ELR (cell line): ENCODE measurements around the gene FAM120C.
A peak's percentile ranks its signal among the peaks of the same experiment; 100 is the strongest.

Experiments used
- DNase-seq: peaks from one replicate; pipeline ENCODE4 v3.0.0-alpha.2; 2015; ENCODE audit warnings: low read depth

The FAM120C gene

DNA sequence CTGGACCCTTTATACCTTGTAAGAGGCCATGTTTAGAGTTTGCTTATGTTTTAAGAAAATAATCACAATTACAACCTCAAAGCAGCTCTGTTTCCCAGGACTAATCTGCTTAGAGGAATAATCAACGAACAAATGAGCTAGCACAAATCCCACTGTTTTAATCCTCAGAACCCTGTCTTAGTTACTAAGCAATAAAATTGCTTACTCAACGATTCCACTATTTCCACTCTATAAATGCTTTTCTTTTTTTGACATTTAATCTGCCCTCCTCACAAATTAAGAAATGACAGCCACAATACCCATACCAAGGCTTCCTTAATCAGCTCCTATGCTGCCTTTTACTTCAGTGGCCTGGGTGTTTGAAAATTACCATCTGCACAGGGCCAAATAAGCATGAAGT is 48.8 kb downstream of the FAM120C start:
- DNase-seq, result no peak

DNA sequence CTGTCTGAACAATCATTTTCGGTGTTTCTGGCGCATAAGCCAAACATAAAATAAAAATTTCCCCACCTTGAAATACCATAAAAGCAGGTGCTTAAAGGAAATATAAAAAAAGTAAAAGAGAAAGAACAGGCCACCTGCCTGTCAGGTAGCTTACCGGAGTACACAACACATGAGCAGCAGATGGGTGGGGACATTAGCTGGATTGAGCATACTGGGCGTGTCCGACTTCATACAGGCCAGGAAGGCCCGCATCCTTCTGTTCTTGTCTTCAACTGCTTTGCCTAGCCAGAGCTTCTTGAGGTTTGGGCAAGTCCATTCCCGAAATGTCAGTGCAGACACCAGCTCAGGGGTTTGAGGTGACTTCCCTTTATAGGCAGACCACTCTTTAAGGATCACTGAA is 66.7 kb downstream of the FAM120C start:
- no peak for DNase-seq

GRCh38 chrX:54093571-54093970 is 89.5 kb downstream of the FAM120C start:
- DNase-seq, result peak; percentile 5

DNA sequence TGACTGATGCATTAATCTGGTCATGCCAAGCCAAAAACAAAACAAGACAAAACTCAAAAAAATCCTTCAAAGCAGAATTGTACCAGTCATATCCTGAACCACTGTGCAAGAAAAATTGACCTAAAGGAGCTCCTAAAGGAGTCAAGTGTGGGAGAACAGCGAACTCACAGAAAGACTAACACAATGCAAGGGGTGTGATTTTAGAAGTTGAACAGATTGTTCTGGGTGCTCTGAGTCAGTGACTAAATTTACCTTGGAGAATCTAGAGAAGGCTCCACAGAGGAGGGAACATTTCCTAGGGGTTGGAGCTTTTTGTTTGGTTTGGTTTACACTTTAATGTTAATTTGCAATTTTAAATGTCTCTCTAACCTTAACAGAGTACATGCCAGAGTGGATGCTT is 89.9 kb downstream of the FAM120C start:
- no peak for DNase-seq

DNA sequence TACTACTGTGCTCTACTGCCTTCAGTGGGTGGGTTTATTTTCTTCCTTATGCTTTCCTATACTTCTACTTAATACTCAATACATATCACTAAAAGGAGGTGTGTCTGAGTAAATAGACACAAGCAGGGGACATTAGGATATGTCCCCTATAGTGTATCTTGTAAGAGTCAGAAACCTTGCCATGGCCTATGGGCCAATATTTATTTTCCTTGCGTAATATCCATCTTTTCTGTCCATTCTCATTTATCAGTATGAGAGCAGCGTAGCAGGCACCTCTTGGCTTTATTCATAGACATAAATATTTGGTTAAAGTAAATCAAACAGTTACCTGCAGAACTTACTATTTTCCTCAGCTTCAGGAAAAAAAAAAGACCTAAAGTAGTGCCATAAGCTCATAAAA is 92.2 kb downstream of the FAM120C start:
- no peak for DNase-seq

DNA sequence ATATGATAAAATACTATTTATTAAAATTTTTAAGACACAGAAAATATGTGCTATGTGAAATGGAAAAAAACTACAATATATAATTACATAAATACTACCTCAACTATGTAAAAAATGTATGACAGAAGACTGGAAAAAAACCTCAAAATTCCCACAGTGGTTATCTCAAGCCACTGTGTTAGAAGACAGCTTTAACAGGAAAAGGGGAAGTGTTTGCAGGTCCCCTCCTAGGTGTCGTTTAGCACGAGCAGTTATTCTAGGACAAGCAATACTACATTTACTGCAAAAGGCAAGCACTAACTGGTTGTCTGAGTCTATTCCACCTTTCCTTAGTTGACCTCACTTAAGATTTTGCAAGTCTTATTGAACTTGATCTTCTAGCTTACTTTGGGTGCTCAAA is 93.9 kb downstream of the FAM120C start:
- no peak for DNase-seq

DNA sequence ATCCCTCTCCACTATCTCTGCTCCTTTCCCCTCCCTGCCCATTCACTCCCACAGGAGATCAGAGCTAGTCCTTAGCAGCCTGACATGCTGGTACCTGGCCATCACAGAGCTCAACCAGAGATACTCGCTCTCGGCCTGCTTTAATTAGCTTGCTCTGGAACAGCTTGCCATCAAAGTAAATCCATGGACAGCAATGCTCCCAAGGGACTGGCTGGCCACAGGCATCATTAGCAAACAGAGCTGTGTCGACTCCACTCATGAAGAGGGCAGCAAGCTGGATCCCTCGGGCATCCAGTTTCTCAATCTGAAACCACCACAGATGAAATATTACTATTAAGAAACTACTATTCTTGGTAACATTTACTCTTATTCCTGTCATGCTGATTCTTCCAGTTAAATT is 95.4 kb downstream of the FAM120C start:
- no peak for DNase-seq

GRCh38 chrX:54085666-54086065 is 97.4 kb downstream of the FAM120C start:
- DNase-seq, result peak; percentile 20

GRCh38 chrX:54076903-54077302 is 106.2 kb downstream of the FAM120C start:
- DNase-seq, result peak; percentile 87

GRCh38 chrX:54074826-54075225 is 108.2 kb downstream of the FAM120C start:
- no peak for DNase-seq

DNA sequence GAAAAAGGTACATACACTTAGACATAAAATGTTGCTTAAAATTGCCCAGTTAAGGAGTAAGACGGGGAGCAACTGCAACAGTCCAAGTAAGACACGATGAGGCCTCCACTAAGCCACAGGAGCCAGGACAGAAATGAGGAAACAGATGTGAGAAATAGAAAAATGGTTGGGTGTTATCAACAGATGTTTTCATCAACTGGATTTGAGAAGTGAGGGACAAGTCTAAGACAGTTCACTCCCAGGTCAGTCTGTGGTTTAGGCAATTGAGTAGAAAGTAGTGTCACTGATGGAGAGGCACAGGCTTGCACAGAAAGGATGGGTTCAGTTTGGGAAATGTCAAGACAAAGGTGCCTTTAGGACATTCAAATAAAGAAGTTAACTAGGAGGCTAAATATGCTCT is 115.3 kb downstream of the FAM120C start:
- no peak for DNase-seq

DNA sequence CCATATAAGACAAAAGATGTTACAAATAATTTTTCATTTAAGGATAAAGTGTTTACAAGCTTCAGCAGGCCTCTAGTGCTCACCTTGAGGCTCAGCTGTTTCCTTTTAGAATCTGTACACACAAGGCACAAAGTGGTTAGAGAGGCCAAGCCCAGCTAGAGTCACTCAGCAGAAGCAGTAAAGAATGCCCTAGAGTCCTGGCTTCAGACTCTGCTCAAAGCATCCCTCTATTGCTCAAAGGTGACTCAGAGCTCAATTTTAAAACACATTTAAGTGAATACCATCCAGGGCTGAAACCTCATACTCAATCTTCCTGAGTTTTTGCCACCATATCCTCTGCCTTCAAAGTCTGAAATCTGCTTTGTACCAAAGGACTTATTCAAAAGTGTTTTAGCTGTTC is 116.2 kb downstream of the FAM120C start:
- peak; percentile 51 for DNase-seq

DNA sequence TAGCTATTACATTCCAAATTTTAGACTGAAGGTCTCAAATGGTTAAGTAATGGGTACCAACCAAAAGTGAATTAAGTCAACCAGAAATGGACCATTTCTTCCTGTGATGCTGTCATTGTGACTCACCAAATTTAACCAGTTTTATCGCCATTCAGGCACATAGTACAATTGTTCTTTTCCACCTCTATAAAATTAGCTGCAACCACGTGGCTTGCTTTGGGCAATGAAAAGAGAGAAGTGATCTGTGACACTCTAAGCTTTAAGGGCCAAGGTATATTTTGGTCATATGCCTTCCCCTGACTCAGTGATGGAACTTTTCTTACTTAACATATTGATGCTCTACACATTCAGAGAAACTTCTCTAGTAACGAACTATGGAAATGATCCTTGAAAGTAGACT is 118.5 kb downstream of the FAM120C start:
- peak; percentile 1 for DNase-seq

GRCh38 chrX:54063361-54063760 is 119.7 kb downstream of the FAM120C start:
- DNase-seq, result no peak

- DNase-seq, result no peak
These were observed 133.3 kb downstream of the FAM120C start for GRCh38 chrX:54049801-54050200.

DNA sequence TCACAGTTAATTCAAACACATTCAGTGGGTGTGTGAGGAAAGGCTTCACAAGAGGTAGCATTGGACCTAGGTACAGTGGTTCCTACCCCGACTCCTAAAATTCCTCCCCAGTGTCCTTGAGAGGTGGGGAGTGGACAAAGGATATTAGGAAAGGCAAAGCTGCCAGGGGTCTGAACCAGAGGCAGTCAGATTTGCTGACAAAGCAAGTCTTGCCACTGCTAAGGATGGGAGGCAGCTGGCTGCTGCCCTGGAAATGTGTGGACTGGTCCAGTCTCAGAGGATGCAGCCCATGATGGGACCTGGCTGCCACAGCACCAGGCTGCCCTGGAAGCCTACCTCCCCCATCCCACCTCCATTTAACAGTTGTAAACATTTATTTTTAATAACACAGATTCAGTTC is 134.6 kb downstream of the FAM120C start:
- DNase-seq, result no peak

DNA sequence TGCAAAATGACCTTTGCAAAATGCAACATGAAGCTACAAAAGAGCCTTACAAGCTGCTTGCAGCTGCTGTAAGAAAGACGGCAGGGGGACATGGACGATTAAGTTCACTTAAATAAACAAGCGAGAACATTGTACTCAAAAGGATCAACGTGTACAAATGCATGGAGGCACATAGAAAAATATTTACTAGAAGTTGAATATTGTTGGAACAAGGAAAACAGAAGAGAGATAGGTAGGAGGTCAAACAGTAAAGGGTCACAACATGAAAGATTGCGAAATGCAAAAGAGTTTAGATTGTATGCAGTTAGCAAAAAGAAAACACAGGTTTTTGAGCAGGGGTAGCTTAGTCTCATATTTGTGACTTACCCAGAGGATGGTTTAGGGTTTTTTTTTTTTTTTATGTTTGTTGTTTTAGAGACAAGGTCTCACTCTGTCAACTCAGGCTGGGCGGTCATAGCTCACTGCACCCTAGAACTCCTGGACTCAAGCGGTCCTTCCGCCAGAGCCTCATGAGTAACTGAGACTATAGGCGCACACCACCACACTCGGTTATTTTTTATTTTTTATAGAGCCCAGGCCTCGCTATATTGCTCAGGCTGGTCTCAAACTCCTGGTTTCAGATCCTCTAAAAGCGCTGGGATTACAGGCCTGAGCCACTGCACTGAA is 137.4 kb downstream of the FAM120C start:
- DNase-seq, result no peak

DNA sequence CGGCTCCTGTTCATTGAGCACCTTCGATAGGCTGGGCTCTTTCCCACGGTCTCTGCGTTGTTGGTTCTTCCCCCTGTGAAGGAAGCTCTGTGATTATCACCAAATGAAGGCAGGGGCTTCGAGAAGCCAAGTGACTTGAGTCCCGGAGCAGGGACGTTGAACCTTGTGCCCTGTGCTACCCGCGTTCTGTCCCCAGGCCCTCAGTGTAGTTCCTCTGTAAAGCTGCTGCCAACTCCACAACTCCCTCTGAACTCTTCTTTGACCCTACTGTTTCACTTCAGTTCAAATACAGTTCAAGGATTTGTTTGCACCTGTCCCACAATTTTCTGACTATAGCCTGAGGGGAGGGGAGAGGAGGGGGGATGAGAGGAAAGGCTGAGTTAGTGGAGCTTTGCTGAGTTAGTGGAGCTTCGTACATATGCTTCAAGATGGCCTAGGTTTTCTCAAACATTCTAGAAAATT is 138.1 kb downstream of the FAM120C start:
- DNase-seq, result no peak

- DNase-seq, result peak; percentile 93
These were observed 138.8 kb downstream of the FAM120C start, which contains the start of gene PHF8 for GRCh38 chrX:54044126-54044876. Gene PHF8, minus strand, starts transcription at chrX:54044473. Its CDS starts 1,745 bp downstream, at chrX:54042728.

DNA sequence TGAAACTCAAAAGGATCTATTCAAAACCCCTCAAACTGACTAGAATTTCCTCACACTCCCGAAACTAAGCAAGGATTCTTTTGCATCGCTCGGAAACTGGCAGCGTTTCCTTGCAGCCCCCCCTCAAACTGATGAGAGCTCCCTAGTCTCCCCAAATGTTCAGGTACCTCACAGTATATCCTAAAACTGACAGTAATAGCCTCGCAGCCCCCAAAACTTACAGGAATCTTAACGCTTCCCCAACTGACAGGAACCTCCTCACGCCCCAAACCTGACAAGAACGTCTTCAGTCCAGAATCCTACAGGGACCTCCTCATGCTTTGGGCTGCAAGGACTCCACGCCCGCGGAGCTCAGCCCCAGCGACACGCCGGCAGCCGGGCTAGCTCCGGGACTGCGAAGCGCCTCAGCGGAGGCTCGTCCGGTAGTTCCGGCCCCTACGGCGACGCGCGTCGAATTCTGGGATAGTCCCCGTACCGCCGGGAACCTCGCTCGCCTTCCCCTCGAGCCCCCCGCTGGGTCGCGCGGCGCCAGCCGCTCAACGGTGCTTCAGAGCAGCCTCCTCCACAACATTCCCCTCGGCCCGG is 139.4 kb downstream of the FAM120C start:
- peak; percentile 39 for DNase-seq

- peak; percentile 3 for DNase-seq
These were observed 140.0 kb downstream of the FAM120C start for GRCh38 chrX:54043056-54043455.

DNA sequence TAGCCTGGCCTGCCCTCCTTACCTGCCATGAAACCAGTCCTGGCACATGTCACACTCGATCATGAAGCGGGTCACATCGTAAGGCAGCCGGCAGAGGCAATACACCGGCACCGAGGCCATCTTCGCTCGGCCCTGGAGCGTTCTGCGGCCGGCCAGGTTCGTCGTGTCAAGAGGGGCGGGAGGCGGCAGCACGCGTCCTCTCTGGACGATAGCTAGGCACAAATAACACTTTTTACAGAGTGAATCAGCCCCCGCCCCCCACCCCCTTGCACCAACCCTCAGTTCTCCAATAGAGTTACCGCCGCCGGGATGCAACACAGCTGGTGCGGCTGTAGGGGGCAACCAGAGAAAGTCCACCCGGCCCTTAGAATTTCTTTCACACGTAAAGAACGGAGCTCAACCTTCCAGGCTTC is 140.4 kb downstream of the FAM120C start:
- peak; percentile 75 for DNase-seq

DNA sequence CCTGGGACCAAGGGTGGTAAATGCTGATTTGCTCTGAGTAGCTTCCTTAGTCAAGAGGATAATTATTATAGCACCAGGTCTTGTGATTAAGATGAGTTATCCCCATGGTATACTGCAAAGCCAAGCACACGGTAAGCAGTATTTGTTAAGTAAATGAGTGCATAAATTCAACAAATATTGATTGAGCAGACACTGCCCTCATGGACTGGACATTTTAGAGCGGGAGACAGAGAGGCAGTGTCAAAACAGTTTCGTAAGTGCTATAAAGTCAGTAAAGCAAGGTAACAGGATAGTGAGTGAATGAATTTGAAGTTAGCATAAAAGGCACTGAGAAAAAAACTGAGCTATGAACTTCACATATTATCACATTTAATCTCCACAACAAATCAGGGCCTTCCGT is 152.7 kb downstream of the FAM120C start:
- no peak for DNase-seq
